ENCODE measurements around the gene B3GNT3.

DNA sequence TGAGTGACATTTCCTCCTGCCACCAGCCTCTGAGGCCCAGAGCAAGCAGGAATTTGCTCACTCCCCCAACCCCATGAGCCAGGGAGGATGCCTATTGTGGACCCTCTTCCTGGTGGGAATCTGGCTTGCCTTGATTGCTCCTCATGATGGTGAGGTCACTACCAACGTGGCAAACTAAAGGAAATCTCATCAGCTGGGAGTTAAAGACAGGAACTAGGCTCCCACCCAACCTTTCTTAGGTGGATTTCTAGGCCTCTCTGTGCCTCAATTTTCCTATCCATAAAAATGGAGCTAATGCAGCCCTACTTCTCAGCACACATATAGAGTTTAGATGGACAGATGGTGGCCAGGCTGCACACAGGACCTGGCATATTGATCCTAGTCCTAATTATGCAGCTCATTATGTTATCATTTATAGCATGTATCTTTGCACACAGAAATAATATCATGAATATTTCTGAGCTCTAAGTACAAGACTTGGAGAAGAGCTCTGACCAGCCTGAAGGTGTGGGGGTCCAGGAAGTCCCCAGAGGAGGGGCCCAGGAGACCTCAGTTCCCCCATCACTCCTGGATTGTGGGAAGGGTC is 2.0 kb downstream of the B3GNT3 start:
- TF ChIP-seq EP300 (IDR thresholded peaks at IDR 0.05) (no peak), CTCF (IDR thresholded peaks at IDR 0.05) (no peak), POLR2A (IDR thresholded peaks at IDR 0.05) (no peak), POLR2AphosphoS5 (IDR thresholded peaks at IDR 0.05) (no peak)
